Hepatocyte (in vitro differentiated cells): ENCODE data around the gene ALK.

Source experiments
- CTCF ChIP-seq: fragments of 200-600 bp; sonication (generic); IDR thresholded peaks from 2 replicates; pipeline ENCODE4 v1.5.1; 2016; ENCODE audit warnings: antibody characterized with exemption, mild to moderate bottlenecking; ENCODE audit not compliant: poor library complexity
- EZH2 ChIP-seq: fragments of 200-600 bp; sonication (generic); IDR thresholded peaks from 2 replicates; pipeline ENCODE4 v1.6.1; 2016; ENCODE audit warnings: antibody characterized with exemption, mild to moderate bottlenecking, borderline replicate concordance
- EZH2phosphoT487 ChIP-seq: fragments of 200-600 bp; sonication (generic); IDR thresholded peaks from one replicate; pipeline ENCODE4 v1.6.1; 2018; ENCODE audit warnings: antibody characterized with exemption, mild to moderate bottlenecking, low read depth, moderate library complexity; ENCODE audit not compliant: unreplicated experiment, severe bottlenecking

GRCh38 chr2:29590211-29590610 is 331.2 kb downstream of the ALK start:
- TF ChIP-seq EZH2 = no peak
- no peak for TF ChIP-seq CTCF
- TF ChIP-seq EZH2phosphoT487 = no peak
